HL-60 (cell line): Measurements from ENCODE around the gene EEA1.

ENCODE experiments used
- DNase-seq, 2 experiments: peaks; one replicate each; pipeline ENCODE4 v3.0.0-alpha.2; 2010 to 2020; ENCODE audit warnings: low read depth in 1 of 2, low spot score in 1 of 2
- H3K27ac ChIP-seq: fragments of 250-450 bp; sonication (Bioruptor Pico); replicated peaks from 2 replicates; pipeline ENCODE4 v1.5.1; 2020; ENCODE audit warnings: mild to moderate bottlenecking, moderate library complexity
- H3K27me3 ChIP-seq: fragments of 250-450 bp; sonication (Bioruptor Pico); 2 replicates; pipeline ENCODE4 v1.5.1; 2021; ENCODE audit warnings: mild to moderate bottlenecking, moderate library complexity; ENCODE audit not compliant: insufficient read depth, poor library complexity, severe bottlenecking
- H3K4me3 ChIP-seq: replicated peaks from 2 replicates; pipeline ENCODE4 v1.5.1; 2011; ENCODE audit warnings: mild to moderate bottlenecking, control low read depth, low read length; ENCODE audit not compliant: insufficient read depth
- GABPA ChIP-seq: IDR thresholded peaks from 2 replicates; pipeline ENCODE4 v1.6.1; 2012; ENCODE audit warnings: low read depth
- POLR2AphosphoS5 ChIP-seq: IDR thresholded peaks from 2 replicates; pipeline ENCODE4 v1.6.1; 2012; ENCODE audit warnings: low read depth
- SPI1 ChIP-seq: IDR thresholded peaks from 2 replicates; pipeline ENCODE4 v1.6.1; 2012; ENCODE audit warnings: low read depth, mild to moderate bottlenecking, borderline replicate concordance
- TF ChIP-seq, protein P1 (sequence below): IDR thresholded peaks from 2 replicates; pipeline ENCODE4 v1.6.1; 2012; ENCODE audit warnings: low read depth; ENCODE audit not compliant: insufficient replicate concordance
- TF ChIP-seq, protein P2 (sequence below): IDR thresholded peaks from one replicate; pipeline ENCODE4 v1.5.1; 2011; ENCODE audit warnings: low read length, control low read depth, inconsistent platforms; ENCODE audit not compliant: insufficient read depth

The EEA1 gene

DNA sequence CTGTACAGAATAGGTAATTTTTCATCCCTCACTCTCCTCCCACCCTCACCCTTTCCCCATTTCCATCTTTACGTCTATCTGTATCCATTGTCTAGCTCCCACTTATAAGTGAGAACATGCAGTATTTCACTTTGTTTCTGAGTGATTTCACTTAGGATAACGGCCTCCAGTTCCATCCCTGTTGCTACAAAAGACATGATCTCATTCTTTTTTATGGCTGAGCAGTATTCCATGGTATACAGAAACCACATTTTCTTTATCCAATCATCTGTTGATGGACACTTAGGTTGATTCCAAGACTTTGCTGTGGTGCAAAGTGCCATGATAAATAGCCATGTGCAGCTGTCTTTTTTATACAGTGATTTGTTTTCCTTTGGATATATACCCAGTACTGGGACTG lies 16.4 kb downstream of the EEA1 start:
- no peak for DNase-seq
- Histone ChIP-seq H3K4me3 (no peak overlapping the region), H3K27me3 (no peaks in the 10 kb centered on the region), H3K27ac (no peak overlapping the region)
- TF ChIP-seq, protein P1, sequence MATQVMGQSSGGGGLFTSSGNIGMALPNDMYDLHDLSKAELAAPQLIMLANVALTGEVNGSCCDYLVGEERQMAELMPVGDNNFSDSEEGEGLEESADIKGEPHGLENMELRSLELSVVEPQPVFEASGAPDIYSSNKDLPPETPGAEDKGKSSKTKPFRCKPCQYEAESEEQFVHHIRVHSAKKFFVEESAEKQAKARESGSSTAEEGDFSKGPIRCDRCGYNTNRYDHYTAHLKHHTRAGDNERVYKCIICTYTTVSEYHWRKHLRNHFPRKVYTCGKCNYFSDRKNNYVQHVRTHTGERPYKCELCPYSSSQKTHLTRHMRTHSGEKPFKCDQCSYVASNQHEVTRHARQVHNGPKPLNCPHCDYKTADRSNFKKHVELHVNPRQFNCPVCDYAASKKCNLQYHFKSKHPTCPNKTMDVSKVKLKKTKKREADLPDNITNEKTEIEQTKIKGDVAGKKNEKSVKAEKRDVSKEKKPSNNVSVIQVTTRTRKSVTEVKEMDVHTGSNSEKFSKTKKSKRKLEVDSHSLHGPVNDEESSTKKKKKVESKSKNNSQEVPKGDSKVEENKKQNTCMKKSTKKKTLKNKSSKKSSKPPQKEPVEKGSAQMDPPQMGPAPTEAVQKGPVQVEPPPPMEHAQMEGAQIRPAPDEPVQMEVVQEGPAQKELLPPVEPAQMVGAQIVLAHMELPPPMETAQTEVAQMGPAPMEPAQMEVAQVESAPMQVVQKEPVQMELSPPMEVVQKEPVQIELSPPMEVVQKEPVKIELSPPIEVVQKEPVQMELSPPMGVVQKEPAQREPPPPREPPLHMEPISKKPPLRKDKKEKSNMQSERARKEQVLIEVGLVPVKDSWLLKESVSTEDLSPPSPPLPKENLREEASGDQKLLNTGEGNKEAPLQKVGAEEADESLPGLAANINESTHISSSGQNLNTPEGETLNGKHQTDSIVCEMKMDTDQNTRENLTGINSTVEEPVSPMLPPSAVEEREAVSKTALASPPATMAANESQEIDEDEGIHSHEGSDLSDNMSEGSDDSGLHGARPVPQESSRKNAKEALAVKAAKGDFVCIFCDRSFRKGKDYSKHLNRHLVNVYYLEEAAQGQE, result no peak
- TF ChIP-seq SPI1 (no peak), GABPA (no peak), POLR2AphosphoS5 (no peak)
- TF ChIP-seq, protein P2, sequence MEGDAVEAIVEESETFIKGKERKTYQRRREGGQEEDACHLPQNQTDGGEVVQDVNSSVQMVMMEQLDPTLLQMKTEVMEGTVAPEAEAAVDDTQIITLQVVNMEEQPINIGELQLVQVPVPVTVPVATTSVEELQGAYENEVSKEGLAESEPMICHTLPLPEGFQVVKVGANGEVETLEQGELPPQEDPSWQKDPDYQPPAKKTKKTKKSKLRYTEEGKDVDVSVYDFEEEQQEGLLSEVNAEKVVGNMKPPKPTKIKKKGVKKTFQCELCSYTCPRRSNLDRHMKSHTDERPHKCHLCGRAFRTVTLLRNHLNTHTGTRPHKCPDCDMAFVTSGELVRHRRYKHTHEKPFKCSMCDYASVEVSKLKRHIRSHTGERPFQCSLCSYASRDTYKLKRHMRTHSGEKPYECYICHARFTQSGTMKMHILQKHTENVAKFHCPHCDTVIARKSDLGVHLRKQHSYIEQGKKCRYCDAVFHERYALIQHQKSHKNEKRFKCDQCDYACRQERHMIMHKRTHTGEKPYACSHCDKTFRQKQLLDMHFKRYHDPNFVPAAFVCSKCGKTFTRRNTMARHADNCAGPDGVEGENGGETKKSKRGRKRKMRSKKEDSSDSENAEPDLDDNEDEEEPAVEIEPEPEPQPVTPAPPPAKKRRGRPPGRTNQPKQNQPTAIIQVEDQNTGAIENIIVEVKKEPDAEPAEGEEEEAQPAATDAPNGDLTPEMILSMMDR, result no peak

DNA sequence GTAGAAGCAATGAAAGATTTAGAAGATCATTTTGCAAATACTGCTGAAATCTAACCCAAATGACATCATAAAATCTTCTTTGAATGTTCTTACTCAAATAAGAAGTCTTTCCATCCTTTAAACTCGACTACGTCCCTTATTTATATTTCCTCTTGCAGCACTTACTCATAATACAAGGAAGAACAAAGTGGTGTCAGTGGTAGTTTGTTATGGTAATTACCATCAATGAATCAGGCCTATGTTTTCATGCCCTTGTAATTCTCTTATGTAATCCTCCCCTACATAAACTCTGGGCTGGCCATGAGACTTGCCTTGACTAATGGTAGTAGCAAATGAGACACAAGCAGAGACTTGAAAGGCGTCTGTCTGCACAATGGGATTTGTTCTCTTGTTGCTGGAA lies 17.0 kb downstream of the EEA1 start:
- TF ChIP-seq, protein P1, result no peak
- no peak for TF ChIP-seq GABPA
- TF ChIP-seq POLR2AphosphoS5, result no peak
- no peak for TF ChIP-seq SPI1
- TF ChIP-seq, protein P2, result no peak
- H3K4me3 ChIP-seq, result no peak overlapping the region
- H3K27ac ChIP-seq, result no peak overlapping the region
- DNase-seq, result peak; percentile 10 to 28
- H3K27me3 ChIP-seq, result no peaks in the 10 kb centered on the region

DNA sequence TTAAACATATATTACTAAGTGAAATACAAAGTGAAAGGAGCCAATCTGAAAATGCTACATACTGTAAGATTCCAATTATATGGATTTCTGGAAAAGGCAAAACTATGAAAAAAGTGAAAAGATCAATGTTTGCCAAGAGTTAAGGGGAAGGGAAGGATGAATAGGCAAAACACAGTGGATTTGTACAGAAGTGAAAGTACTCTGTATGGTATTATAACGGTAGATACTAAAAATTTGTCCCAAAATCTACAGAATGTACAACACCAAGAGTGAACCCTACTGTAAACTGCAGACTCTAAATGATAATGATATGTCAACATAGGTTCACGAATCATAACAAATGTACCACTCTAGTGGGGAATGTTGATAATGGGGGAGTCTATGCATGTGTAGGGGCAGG lies 17.8 kb downstream of the EEA1 start:
- DNase-seq, result no peak
- Histone ChIP-seq H3K27me3 (no peaks in the 10 kb centered on the region), H3K27ac (no peak overlapping the region), H3K4me3 (no peak overlapping the region)
- TF ChIP-seq, protein P2, result no peak
- TF ChIP-seq POLR2AphosphoS5, result no peak
- TF ChIP-seq SPI1, result no peak
- TF ChIP-seq, protein P1, result no peak
- no peak for TF ChIP-seq GABPA
